Activated CD8-positive, alpha-beta memory T cell treated with anti-CD3 and anti-CD28 coated beads for 48 hours (primary cell): ENCODE measurements around the gene CSNK2B.

Source experiments
- DNase-seq, 3 experiments: peaks; one replicate each; pipeline ENCODE4 v3.0.0-alpha.2; 2020; ENCODE audit warnings: low read depth in 2 of 3, low spot score in 2 of 3

CSNK2B gene

GRCh38 chr6:31665501-31666336 lies at the start of gene CSNK2B:
Gene CSNK2B, plus strand, starts transcription at chr6:31666080. Its CDS starts 752 bp downstream, at chr6:31666832.
- DNase-seq = peak; percentile 80 to 95 (median 90)

GRCh38 chr6:31617010-31617409 lies 48.9 kb upstream of the CSNK2B start:
- DNase-seq = no peak

- peak; percentile 81 to 95 (median 85) for DNase-seq
Observed at GRCh38 chr6:31619805-31620585, 45.9 kb upstream of the CSNK2B start.

- peak in 2 of 3 experiments; percentile 86 to 89 for DNase-seq
Observed at GRCh38 chr6:31620586-31621319, 45.1 kb upstream of the CSNK2B start, which contains the start of gene PRRC2A. Gene PRRC2A, plus strand, starts transcription at chr6:31620715. Its CDS starts 2,075 bp downstream, at chr6:31622790.

GRCh38 chr6:31621320-31621939 lies 44.5 kb upstream of the CSNK2B start:
- no peak for DNase-seq

- DNase-seq = no peak
Observed at GRCh38 chr6:31621991-31622390, 43.9 kb upstream of the CSNK2B start.

GRCh38 chr6:31622684-31623091 lies 43.2 kb upstream of the CSNK2B start:
- no peak for DNase-seq

GRCh38 chr6:31624070-31624469 lies 41.8 kb upstream of the CSNK2B start:
- DNase-seq = no peak

- no peak for DNase-seq
Observed at GRCh38 chr6:31626952-31627351, 38.9 kb upstream of the CSNK2B start.

GRCh38 chr6:31627690-31628287 lies 38.1 kb upstream of the CSNK2B start:
- DNase-seq = no peak

GRCh38 chr6:31629014-31629413 lies 36.9 kb upstream of the CSNK2B start:
- no peak for DNase-seq

GRCh38 chr6:31630177-31630934 lies 35.5 kb upstream of the CSNK2B start:
- no peak for DNase-seq

- DNase-seq = no peak
Observed at GRCh38 chr6:31631209-31631608, 34.7 kb upstream of the CSNK2B start.

- DNase-seq = no peak
Observed at GRCh38 chr6:31631681-31632278, 34.1 kb upstream of the CSNK2B start.

GRCh38 chr6:31632279-31632946 lies 33.5 kb upstream of the CSNK2B start:
- no peak for DNase-seq

GRCh38 chr6:31633447-31633846 lies 32.4 kb upstream of the CSNK2B start:
- no peak for DNase-seq

- DNase-seq = no peak
Observed at GRCh38 chr6:31634131-31634530, 31.7 kb upstream of the CSNK2B start.

- no peak for DNase-seq
Observed at GRCh38 chr6:31634969-31635575, 30.8 kb upstream of the CSNK2B start.
